A549 (cell line): ENCODE data around the gene JAM3.

Experiments used
- CEBPB ChIP-seq, 2 experiments: fragments of >200 bp in 1 of 2; sonication (Bioruptor Twin) in 1 of 2; formaldehyde crosslinking in 1 of 2; IDR thresholded peaks; 2 replicates each; pipeline ENCODE4 v1.6.1; 2012 to 2016
- CHD2 ChIP-seq: fragments of 150-350 bp; IDR thresholded peaks from 2 replicates; pipeline ENCODE4 v1.6.1; 2014; ENCODE audit warnings: low read length; ENCODE audit not compliant: partially characterized antibody
- CTCF ChIP-seq: fragments of >200 bp; sonication (Bioruptor Twin); formaldehyde crosslinking; IDR thresholded peaks from 3 replicates; pipeline ENCODE4 v1.5.1; 2016
- EHMT2 ChIP-seq: fragments of 200-600 bp; sonication (generic); IDR thresholded peaks from 2 replicates; pipeline ENCODE4 v1.6.1; 2016; ENCODE audit warnings: antibody characterized with exemption, low read depth, mild to moderate bottlenecking, moderate library complexity
- KDM1A ChIP-seq: fragments of 200-600 bp; sonication (generic); IDR thresholded peaks from 2 replicates; pipeline ENCODE4 v1.6.1; 2016; ENCODE audit warnings: low read depth, mild to moderate bottlenecking
- MAFK ChIP-seq: fragments of 450-650 bp; IDR thresholded peaks from 2 replicates; pipeline ENCODE4 v1.6.1; 2014; ENCODE audit not compliant: partially characterized antibody
- NR3C1 ChIP-seq: fragments of >200 bp; sonication (Bioruptor Twin); formaldehyde crosslinking; IDR thresholded peaks from 3 replicates; pipeline ENCODE4 v1.6.1; 2017
- PBX3 ChIP-seq: IDR thresholded peaks from 2 replicates; pipeline ENCODE4 v1.6.1; 2012
- PHF8 ChIP-seq: fragments of 200-600 bp; sonication (generic); IDR thresholded peaks from 2 replicates; pipeline ENCODE4 v1.6.1; 2016; ENCODE audit warnings: low read depth, mild to moderate bottlenecking, antibody characterized with exemption, moderate library complexity, borderline replicate concordance
- POLR2A ChIP-seq: IDR thresholded peaks from 2 replicates; pipeline ENCODE4 v1.6.1; 2012; ENCODE audit warnings: mild to moderate bottlenecking, low read length
- RFX5 ChIP-seq: fragments of 450-650 bp; IDR thresholded peaks from 2 replicates; pipeline ENCODE4 v1.7.1; 2014; ENCODE audit warnings: antibody characterized with exemption, mild to moderate bottlenecking, moderate library complexity
- ZFP36 ChIP-seq: fragments of 450-650 bp; IDR thresholded peaks from 2 replicates; pipeline ENCODE4 v1.6.1; 2014; ENCODE audit warnings: borderline replicate concordance; ENCODE audit not compliant: partially characterized antibody

- no peak for TF ChIP-seq CTCF
- TF ChIP-seq POLR2A, result no peak
- no peak for TF ChIP-seq PBX3
- no peak for TF ChIP-seq CEBPB (IDR thresholded peaks at IDR 0.05)
- no peak for TF ChIP-seq PHF8
- no peak for TF ChIP-seq CHD2
- no peak for TF ChIP-seq EHMT2
- no peak for TF ChIP-seq RFX5
- no peak for TF ChIP-seq NR3C1
- no peak for TF ChIP-seq KDM1A
- TF ChIP-seq ZFP36, result no peak
- TF ChIP-seq MAFK, result no peak
These were observed 77.7 kb downstream of the JAM3 start for GRCh38 chr11:134146598-134146997.
